Heart right ventricle (tissue), 16 donors: ENCODE results near the gene CD8B2. TPM values are rescaled to one million over a fixed set of nuclear protein-coding genes. Genes with fewer than 3 reads are reported as not detected.
"Not testable (repeated sequence)": the region's sequence is repeated elsewhere in the genome, so short reads cannot be mapped to it uniquely, and the experiment has no call there.

Experiments used
- ATAC-seq, 8 donors: fragments of 200-7000 bp; cut with Tn5 transposase; one replicate each; pipeline ENCODE4 v1.9.1; 2020; ENCODE audit warnings: mild to moderate bottlenecking in 8 of 8, moderate library complexity in 8 of 8, moderate number of reproducible peaks in 1 of 8
- DNase-seq, 2 donors: peaks; one replicate each; pipeline ENCODE4 v3.0.0-alpha.2; 2020
- H3K27ac ChIP-seq, 10 donors: fragments of 200-600 bp; sonication (generic) in 2 of 10; one replicate each; pipeline versions ENCODE4 v1.5.0 to v1.8.0; 2020 to 2022; ENCODE audit warnings: mild to moderate bottlenecking in 3 of 10
- H3K27me3 ChIP-seq, 7 donors: fragments of 200-600 bp; one replicate each; pipeline ENCODE4 v1.8.0; 2021 to 2022; ENCODE audit warnings: mild to moderate bottlenecking in 2 of 7
- H3K36me3 ChIP-seq, 9 donors: fragments of 200-600 bp; sonication (generic) in 1 of 9; one replicate each; pipeline versions ENCODE4 v1.5.0 to v1.8.0; 2020 to 2022; ENCODE audit warnings: mild to moderate bottlenecking in 2 of 9
- H3K4me1 ChIP-seq, 9 donors: fragments of 200-600 bp; sonication (generic) in 1 of 9; one replicate each; pipeline versions ENCODE4 v1.5.0 to v1.8.0; 2020 to 2022; ENCODE audit warnings: mild to moderate bottlenecking in 4 of 9
- H3K4me3 ChIP-seq, 10 donors: fragments of 200-600 bp; sonication (generic) in 2 of 10; one replicate each; pipeline versions ENCODE4 v1.5.0 to v1.8.0; 2020 to 2022; ENCODE audit warnings: mild to moderate bottlenecking in 7 of 10, moderate library complexity in 2 of 10
- H3K9me3 ChIP-seq, 11 donors: fragments of 200-600 bp in 10 of 11; sonication (generic) in 2 of 11; one replicate each; pipeline versions ENCODE4 v1.5.0 to v1.8.0; 2013 to 2022; ENCODE audit warnings: mild to moderate bottlenecking in 2 of 11, control low read depth in 1 of 11, moderate library complexity in 1 of 11
- CTCF ChIP-seq, 9 donors: fragments of 200-600 bp; sonication (generic) in 2 of 9; IDR thresholded peaks; one replicate each; pipeline versions ENCODE4 v1.5.0 to v1.8.0; 2021 to 2022; ENCODE audit warnings: antibody characterized with exemption in 9 of 9, mild to moderate bottlenecking in 5 of 9, moderate library complexity in 1 of 9
- WGBS, 2 donors: extraction: QIAGEN DNeasy Blood & Tissue Kit; methylation state at CpG; one replicate each; pipeline ENCODE4 v1.1.7; 2013; ENCODE audit warnings: inconsistent platforms in 1 of 2; 5-methylcytosine and 5-hydroxymethylcytosine counted together
- intact Hi-C, 10 donors: fragments of 100-400 bp; cut with DNase I; formaldehyde crosslinking; loops; one replicate each; pipeline versions ENCODE4 v1.11.1 to v1.14.2; 2022
- polyA plus RNA-seq, 2 donors: library from polyadenylated mRNA; stranded (reverse); fragments of 200-250 nt; gene quantifications; one replicate each; pipeline ENCODE4 v1.2.3, GENCODE V29; 2013
- total RNA-seq, 10 donors: library from RNA; stranded (reverse); fragmentation: NEBNext Ultra II Directional in 3 of 10; extraction: Animal tissue kit (Norgen Biotek cat#: 25700) in 3 of 10; gene quantifications; one replicate each; pipeline versions ENCODE4 v1.2.1 to v1.2.4, GENCODE V29; 2021 to 2023
- donor health status: Arrhythmogenic right ventricular cardiomyopathy.
- donor health status: ischemic (EF 13 %, LVEDD 7.1; RV severe dilation, severe dysfunction).
- donor health status: healthy with polysubstance abuse.
- donor health status: DM: no; HTN: yes; CAD: no.
- donor health status: DM: no; HTN: no; CAD: no.
- donor health status: ischemic (EF 25% LVEDD 6.9; RV normal size, moderate dysfunction).
- donor health status: ischemic (EF 25% LVEDD 5.7; RV mildly dilated, moderate dysfunction).
- donor health status: healthy.
- donor health status: DM: yes; HTN: yes; CAD: no.
- donor health status: Ischemic cardiomyopathy.
- donor health status: ischemic (EF 35%, LVEDD 5.7; RV mildly dilated, moderate dysfunction).
- donor health status: nonischemic (EF 11% LVEDD 7.7; RV severe dilation, severe dysfunction).
- donor health status: DM: yes; HTN: yes; CAD: no.
- donor health status: PGD.
- donor health status: ischemic (EF 29% LVEDD 5.4; RV normal size, mild dysfunction).
- donor health status: nonischemic (EF 23%, LVEDD 6.1; RV moderate dilation, normal function).

Gene CD8B2
- total and polyA plus RNA-seq, 12 donors = 0.12 TPM; not detected in 11

- intact Hi-C loops = not testable (repeated sequence)
Measured at GRCh38 chr2:106510791-106511190, 23.6 kb downstream of the CD8B2 start.

DNA sequence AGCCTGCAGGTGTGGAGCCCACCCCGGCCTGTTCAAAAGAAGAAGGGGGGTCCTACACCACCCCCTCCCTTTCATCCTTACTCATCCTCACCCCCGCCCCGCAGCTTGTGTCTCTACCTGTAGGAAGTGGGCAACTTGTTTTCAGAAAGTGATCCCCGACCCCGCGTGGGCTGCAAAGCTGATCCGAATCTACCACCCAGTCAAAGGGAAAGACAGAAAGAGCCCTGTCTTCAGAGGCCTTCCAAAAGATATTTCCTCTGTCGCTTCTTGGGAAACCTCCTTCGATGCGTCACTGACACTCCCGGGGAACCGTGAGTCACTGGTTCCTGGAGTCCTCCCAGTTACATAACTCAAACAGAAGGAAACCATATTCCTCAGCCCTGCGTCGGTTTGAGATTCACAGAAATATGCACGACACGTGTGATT is 24.3 kb downstream of the CD8B2 start:
- H3K36me3 ChIP-seq, H3K9me3 ChIP-seq, H3K4me1 ChIP-seq, intact Hi-C loops, H3K27me3 ChIP-seq: not testable (repeated sequence)
- DNase-seq (peak; percentile 23 to 62), ATAC-seq (peak; percentile 53 to 92 (median 90))
- WGBS, 2 donors = 45 to 53% methylated on average over 11 to 15 of the region's 16 CpGs
- H3K27ac ChIP-seq = peak overlapping the region in 3 of 10 donors; percentile 20 to 63 (median 25)
- peak overlapping the region in 2 of 10 donors; percentile 17 to 21 for H3K4me3 ChIP-seq

More at GRCh38 chr2:106510791-106511190, 23.6 kb downstream of the CD8B2 start:
- not testable (repeated sequence) for H3K4me1 ChIP-seq, H3K27me3 ChIP-seq, H3K9me3 ChIP-seq, DNase-seq, ATAC-seq, H3K36me3 ChIP-seq, H3K4me3 ChIP-seq
- peak overlapping the region in 1 of 10 donors; percentile 63 for H3K27ac ChIP-seq
- 80 to 86% methylated on average over 4 of the region's 4 CpGs for WGBS, 2 donors

DNA sequence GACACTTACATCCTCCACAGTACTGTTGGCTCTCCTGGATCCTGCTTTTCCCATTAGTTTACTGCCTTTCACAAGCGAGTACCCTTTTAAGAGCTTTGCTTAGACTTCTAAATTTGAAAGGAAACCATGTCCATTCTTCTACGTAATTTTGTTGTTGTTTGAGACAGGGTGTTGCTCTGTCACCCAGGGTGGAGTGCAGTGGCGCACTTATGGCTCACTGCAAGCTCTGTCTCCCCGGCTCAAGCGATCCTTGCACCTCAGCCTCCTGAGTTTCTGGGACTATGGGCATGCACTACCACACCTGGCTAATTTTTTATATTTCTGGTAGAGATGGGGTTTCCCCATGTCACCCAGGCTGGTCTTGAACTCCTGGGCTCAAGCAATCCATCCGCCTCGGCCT is 24.8 kb downstream of the CD8B2 start:
- H3K36me3 ChIP-seq, H3K9me3 ChIP-seq, H3K4me1 ChIP-seq, intact Hi-C loops, DNase-seq, H3K27me3 ChIP-seq: not testable (repeated sequence)
- WGBS, 2 donors = 81 to 86% methylated on average over 7 of the region's 7 CpGs
- H3K4me3 ChIP-seq = peak overlapping the region in 2 of 10 donors; percentile 17 to 21
- peak in 5 of 8 donors; percentile 11 to 48 (median 38) for ATAC-seq
- peak overlapping the region in 3 of 10 donors; percentile 20 to 58 (median 25) for H3K27ac ChIP-seq

DNA sequence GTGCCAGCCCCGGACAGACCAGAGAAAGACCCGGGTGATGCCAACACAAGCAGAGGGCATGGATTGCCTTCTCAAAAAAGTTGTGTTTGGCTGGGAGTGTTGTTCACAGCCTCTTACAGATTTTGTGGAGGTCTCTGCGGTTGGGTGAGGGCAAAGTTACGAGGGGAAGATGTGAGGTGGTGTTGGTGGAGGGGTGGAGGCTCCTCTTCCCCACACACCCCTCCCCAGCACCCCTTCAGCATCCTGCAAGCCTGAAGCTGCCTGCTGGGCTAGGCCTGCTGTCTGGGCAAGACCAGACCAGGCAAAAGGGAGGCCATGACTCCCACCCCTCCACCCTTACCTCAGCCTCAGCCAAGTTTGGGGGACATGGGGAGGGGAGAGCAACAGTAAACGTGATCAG is 26.2 kb downstream of the CD8B2 start:
- WGBS, 2 donors = 92 to 98% methylated on average over 3 of the region's 5 CpGs
- H3K4me3 ChIP-seq, ATAC-seq, DNase-seq, H3K36me3 ChIP-seq, H3K27ac ChIP-seq, H3K4me1 ChIP-seq, intact Hi-C loops, H3K9me3 ChIP-seq, H3K27me3 ChIP-seq: not testable (repeated sequence)

- H3K4me3 ChIP-seq, H3K27me3 ChIP-seq, DNase-seq, ATAC-seq, H3K36me3 ChIP-seq, intact Hi-C loops, H3K27ac ChIP-seq, H3K9me3 ChIP-seq, H3K4me1 ChIP-seq: not testable (repeated sequence)
- WGBS, 2 donors = 71 to 90% methylated on average over 3 of the region's 3 CpGs
Measured at GRCh38 chr2:106514827-106515226, 27.7 kb downstream of the CD8B2 start.

- TF ChIP-seq CTCF (IDR thresholded peaks at IDR 0.05) = no peak
- intact Hi-C loops = no loop called here
- Histone ChIP-seq H3K9me3 (no peaks in the 10 kb centered on the region), H3K27ac (no peak overlapping the region), H3K4me1 (peaks cover 0 to 4% (median 0%) of the 10 kb centered on the region in 9 donors), H3K27me3 (peaks cover 0 to 5% (median 0%) of the 10 kb centered on the region in 7 donors), H3K36me3 (no peaks in the 10 kb centered on the region), H3K4me3 (no peak overlapping the region)
- DNase-seq = no peak
- ATAC-seq = no peak
- 77 to 80% methylated on average over 4 of the region's 4 CpGs for WGBS, 2 donors
Measured at GRCh38 chr2:106516436-106516835, 29.3 kb downstream of the CD8B2 start.

DNA sequence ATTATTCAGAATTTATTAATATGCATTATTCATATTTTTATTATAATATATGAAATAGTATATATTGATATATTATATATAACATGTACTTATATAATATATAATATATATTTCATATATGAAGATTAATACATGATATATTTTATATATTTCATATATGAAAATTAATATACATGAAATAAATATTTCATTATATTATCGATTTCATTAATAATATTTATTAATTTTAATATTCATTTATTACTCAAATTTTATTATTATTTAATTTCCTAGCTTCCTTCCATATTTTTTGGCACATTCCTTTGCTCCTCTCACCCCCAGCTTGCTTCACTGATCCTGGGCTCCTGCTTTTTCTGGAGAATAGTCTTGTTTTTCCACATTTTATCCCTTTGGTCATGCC is 29.7 kb downstream of the CD8B2 start:
- Histone ChIP-seq H3K9me3 (no peaks in the 10 kb centered on the region), H3K4me3 (no peak overlapping the region), H3K36me3 (no peaks in the 10 kb centered on the region), H3K27me3 (peaks cover 0 to 5% (median 0%) of the 10 kb centered on the region in 7 donors), H3K4me1 (peaks cover 0 to 4% (median 0%) of the 10 kb centered on the region in 9 donors), H3K27ac (no peak overlapping the region)
- intact Hi-C loops = no loop called here
- TF ChIP-seq CTCF (IDR thresholded peaks at IDR 0.05) = no peak
- DNase-seq = no peak
- ATAC-seq = no peak
- WGBS, 2 donors = 86 to 93% methylated on average over 1 of the region's 1 CpG
